WI38 (cell line): ENCODE results near the gene KRT5.

Experiments
- H3K4me3 ChIP-seq: 2 replicates; pipeline ENCODE4 v1.5.1; 2011; ENCODE audit warnings: low read depth, mild to moderate bottlenecking, control low read depth, low read length
- CTCF ChIP-seq: IDR thresholded peaks from 2 replicates; pipeline ENCODE4 v1.5.1; 2012; ENCODE audit warnings: low read depth, mild to moderate bottlenecking, control low read depth, low read length

The KRT5 gene

DNA sequence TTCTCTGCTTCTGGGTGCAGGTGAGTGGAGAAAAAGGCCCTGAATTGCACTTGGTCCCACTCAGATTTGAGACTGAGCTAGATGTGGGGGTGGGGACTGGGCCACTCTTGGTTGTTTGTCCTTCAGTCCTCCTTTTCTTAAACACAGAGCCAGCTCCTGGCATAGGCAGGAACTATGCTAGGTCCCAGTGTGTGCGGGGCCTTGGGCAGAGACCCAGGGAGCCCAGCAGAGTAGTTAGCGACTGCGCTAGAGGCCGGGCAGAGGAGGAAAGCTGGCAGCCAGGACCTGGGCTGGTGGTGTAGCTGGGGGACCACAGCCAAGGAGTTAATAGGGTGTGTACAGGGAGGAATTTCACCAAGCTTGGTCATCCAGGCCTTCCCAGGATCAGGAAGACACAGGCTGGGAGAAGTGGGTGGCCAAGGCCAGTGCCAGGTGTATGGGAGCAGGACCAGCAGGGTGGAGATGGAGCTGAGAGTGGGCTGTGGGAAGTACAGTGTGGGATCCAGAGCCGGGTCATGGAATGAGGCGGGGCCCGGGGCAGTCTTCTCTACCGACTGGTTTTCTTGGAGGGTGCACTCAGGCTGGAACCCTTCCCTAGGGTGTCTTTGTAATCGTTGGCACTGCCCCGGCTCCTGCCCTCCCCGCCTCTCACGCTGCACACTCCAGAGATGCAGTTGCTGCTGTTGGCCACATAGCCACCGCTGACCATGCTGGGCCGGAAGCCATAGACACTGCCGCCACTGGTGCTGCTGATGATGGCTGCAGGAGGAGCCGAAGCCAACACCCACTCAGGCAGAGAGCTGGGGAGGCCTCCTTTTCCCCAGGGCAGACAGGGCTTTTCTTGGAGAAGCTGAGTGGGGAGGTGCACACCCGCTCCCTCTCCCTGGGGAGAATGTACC lies 24.0 kb upstream of the KRT5 start:
- TF ChIP-seq CTCF: no peak
- no peak overlapping the region for H3K4me3 ChIP-seq

GRCh38 chr12:52542785-52543318 lies 22.7 kb upstream of the KRT5 start:
- H3K4me3 ChIP-seq: no peak overlapping the region
- no peak for TF ChIP-seq CTCF

DNA sequence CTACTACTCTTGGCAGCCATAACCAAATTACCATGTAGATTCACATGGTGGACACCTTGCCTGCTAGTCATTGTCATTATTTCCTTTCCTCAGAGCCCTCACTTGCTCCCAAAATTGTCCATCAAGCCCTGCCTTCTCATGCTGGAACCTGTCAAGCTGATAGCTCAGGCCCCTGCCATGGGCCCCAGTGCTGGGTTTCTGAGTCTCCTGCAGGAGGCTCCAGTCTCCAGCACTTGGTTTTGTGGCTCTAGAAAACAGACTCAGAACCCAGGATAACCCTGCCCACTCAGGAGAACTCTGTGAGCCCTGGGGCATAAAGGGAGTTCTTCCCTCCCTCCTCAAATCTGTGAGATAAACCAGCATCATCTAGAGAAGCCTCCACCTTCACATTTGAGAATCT lies 22.0 kb upstream of the KRT5 start:
- no peak for TF ChIP-seq CTCF
- H3K4me3 ChIP-seq: no peak overlapping the region

GRCh38 chr12:52541709-52542108 lies 21.5 kb upstream of the KRT5 start:
- TF ChIP-seq CTCF: no peak

DNA sequence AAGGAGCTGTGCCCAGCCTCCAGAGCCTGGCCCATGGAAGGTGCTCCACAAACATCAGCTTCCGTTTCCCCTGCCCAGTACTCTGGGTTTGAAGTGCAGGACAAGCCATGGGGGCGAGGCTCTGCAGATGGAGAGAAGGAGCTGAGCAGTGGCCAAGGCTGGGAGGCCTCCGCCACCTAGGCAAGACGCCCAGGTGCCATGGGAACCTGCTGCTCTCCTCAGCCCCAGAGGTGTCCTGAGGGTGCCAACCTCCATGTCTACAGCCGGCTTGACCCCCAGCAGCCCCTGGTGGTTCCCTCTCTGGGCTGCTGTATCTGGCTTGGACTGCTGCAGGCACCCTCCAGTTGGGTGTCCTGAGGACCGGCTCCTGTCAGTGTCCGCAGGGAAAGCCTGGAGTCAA lies 20.3 kb upstream of the KRT5 start:
- no peak overlapping the region for H3K4me3 ChIP-seq
- no peak for TF ChIP-seq CTCF

More at GRCh38 chr12:52541709-52542108, 21.5 kb upstream of the KRT5 start:
- H3K4me3 ChIP-seq: no peak overlapping the region

- H3K4me3 ChIP-seq: no peak overlapping the region
These were observed 19.6 kb upstream of the KRT5 start for GRCh38 chr12:52539821-52540173.

More at GRCh38 chr12:52539821-52540173, 19.6 kb upstream of the KRT5 start:
- TF ChIP-seq CTCF: no peak
